T-helper 9 cell (primary cell): ENCODE results near the gene ARFGEF3.
"Not testable (repeated sequence)": the region's sequence is repeated elsewhere in the genome, so short reads cannot be mapped to it uniquely, and the experiment has no call there.

Source experiments
- DNase-seq: peaks from one replicate; pipeline ENCODE4 v3.0.0-alpha.2; 2020

ARFGEF3 gene

GRCh38 chr6:138212530-138212929, 50.8 kb downstream of the ARFGEF3 start:
- not testable (repeated sequence) for DNase-seq

- no peak for DNase-seq
These were observed 53.5 kb downstream of the ARFGEF3 start for GRCh38 chr6:138215093-138215782.

- no peak for DNase-seq
These were observed 56.7 kb downstream of the ARFGEF3 start, which contains the start of gene PBOV1 for GRCh38 chr6:138218449-138218848. PBOV1 (minus strand) TSS chr6:138218491; CDS start chr6:138218395, 96 bp downstream.

GRCh38 chr6:138219398-138219797, 57.7 kb downstream of the ARFGEF3 start:
- no peak for DNase-seq

- no peak for DNase-seq
These were observed 58.2 kb downstream of the ARFGEF3 start for GRCh38 chr6:138219901-138220300.

GRCh38 chr6:138222901-138223546, 61.3 kb downstream of the ARFGEF3 start:
- DNase-seq, result no peak

- DNase-seq, result no peak
These were observed 64.2 kb downstream of the ARFGEF3 start for GRCh38 chr6:138225953-138226352.

GRCh38 chr6:138226700-138227315, 65.1 kb downstream of the ARFGEF3 start:
- no peak for DNase-seq

GRCh38 chr6:138227316-138227781, 65.6 kb downstream of the ARFGEF3 start:
- no peak for DNase-seq

GRCh38 chr6:138229072-138229471, 67.3 kb downstream of the ARFGEF3 start:
- DNase-seq, result no peak

GRCh38 chr6:138229663-138230179, 68.0 kb downstream of the ARFGEF3 start:
- DNase-seq, result no peak

- no peak for DNase-seq
These were observed 68.5 kb downstream of the ARFGEF3 start for GRCh38 chr6:138230221-138230620.

- DNase-seq, result no peak
These were observed 69.1 kb downstream of the ARFGEF3 start for GRCh38 chr6:138230759-138231380.

GRCh38 chr6:138231381-138231886, 69.7 kb downstream of the ARFGEF3 start:
- no peak for DNase-seq

- no peak for DNase-seq
These were observed 72.6 kb downstream of the ARFGEF3 start for GRCh38 chr6:138234363-138234762.

- no peak for DNase-seq
These were observed 73.5 kb downstream of the ARFGEF3 start for GRCh38 chr6:138235205-138235604.

GRCh38 chr6:138235693-138236092, 74.0 kb downstream of the ARFGEF3 start:
- no peak for DNase-seq

- no peak for DNase-seq
These were observed 75.7 kb downstream of the ARFGEF3 start for GRCh38 chr6:138237463-138237862.

GRCh38 chr6:138238368-138238767, 76.6 kb downstream of the ARFGEF3 start:
- no peak for DNase-seq

GRCh38 chr6:138239774-138240173, 78.0 kb downstream of the ARFGEF3 start:
- DNase-seq, result no peak

- no peak for DNase-seq
These were observed 78.9 kb downstream of the ARFGEF3 start for GRCh38 chr6:138240476-138241245.

- DNase-seq, result no peak
These were observed 79.6 kb downstream of the ARFGEF3 start for GRCh38 chr6:138241381-138241780.
